OCI-M1 (cell line): ENCODE measurements around the gene DLGAP1.

Experiments used
- DNase-seq: peaks from one replicate; lab custom pipeline; 2025; lab: John Stamatoyannopoulos, UW

Gene DLGAP1

GRCh38 chr18:3773303-3773702 is 681.8 kb downstream of the DLGAP1 start:
- DNase-seq, result no peak

GRCh38 chr18:3771121-3771971 is 683.8 kb downstream of the DLGAP1 start:
- DNase-seq, result peak; percentile 95

GRCh38 chr18:3761266-3761665 is 693.8 kb downstream of the DLGAP1 start:
- DNase-seq, result no peak

- peak; percentile 19 for DNase-seq
These were observed 694.4 kb downstream of the DLGAP1 start for GRCh38 chr18:3760741-3761140.

GRCh38 chr18:3759099-3759498 is 696.0 kb downstream of the DLGAP1 start:
- DNase-seq, result no peak

GRCh38 chr18:3758531-3758930 is 696.6 kb downstream of the DLGAP1 start:
- DNase-seq, result no peak

GRCh38 chr18:3757361-3757760 is 697.7 kb downstream of the DLGAP1 start:
- no peak for DNase-seq

GRCh38 chr18:3753106-3753505 is 702.0 kb downstream of the DLGAP1 start:
- DNase-seq, result no peak

- DNase-seq, result no peak
These were observed 707.0 kb downstream of the DLGAP1 start for GRCh38 chr18:3748086-3748485.

GRCh38 chr18:3747176-3747973 is 707.7 kb downstream of the DLGAP1 start:
- DNase-seq, result no peak

- DNase-seq, result no peak
These were observed 712.6 kb downstream of the DLGAP1 start for GRCh38 chr18:3742541-3742940.

- no peak for DNase-seq
These were observed 713.8 kb downstream of the DLGAP1 start for GRCh38 chr18:3741333-3741732.

GRCh38 chr18:3728704-3729437 is 726.2 kb downstream of the DLGAP1 start:
- DNase-seq, result no peak

- no peak for DNase-seq
These were observed 727.8 kb downstream of the DLGAP1 start for GRCh38 chr18:3727274-3727673.

GRCh38 chr18:3726238-3726951 is 728.7 kb downstream of the DLGAP1 start:
- DNase-seq, result peak; percentile 49

- DNase-seq, result peak; percentile 34
These were observed 730.0 kb downstream of the DLGAP1 start for GRCh38 chr18:3725115-3725514.

GRCh38 chr18:3723554-3723953 is 731.6 kb downstream of the DLGAP1 start:
- DNase-seq, result no peak

GRCh38 chr18:3722649-3723433 is 732.3 kb downstream of the DLGAP1 start:
- DNase-seq, result no peak

- peak; percentile 47 for DNase-seq
These were observed 733.1 kb downstream of the DLGAP1 start for GRCh38 chr18:3721771-3722648.
